ENCODE results near the gene MEA1. TPM values are rescaled to one million over a fixed set of nuclear protein-coding genes. Genes with fewer than 3 reads are reported as not detected.

Gene MEA1
- total and polyA plus RNA-seq, 2 of the 4 experiments (the other 2 are of a cell fraction): 116 to 126 TPM

DNA sequence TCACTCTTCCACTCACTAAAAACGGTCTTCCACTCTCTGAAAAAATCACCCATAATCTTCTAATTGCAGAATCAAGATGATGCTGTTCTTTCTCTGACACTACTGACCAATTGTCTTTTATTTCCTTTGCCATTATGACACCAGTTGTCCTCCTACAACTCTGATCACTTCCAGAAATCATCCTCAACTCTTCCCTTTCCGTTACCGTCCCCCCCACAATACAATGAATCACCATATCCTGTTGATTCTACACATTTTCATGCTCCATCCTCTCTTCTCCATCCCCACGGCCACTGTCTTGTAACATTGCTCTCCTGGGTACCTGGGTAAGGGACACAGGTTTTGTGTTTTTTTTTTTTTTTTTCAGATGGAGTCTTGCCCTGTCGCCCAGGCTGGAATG lies 31.9 kb downstream of the MEA1 start:
- in situ Hi-C loops (cut with MboI; ENCODE audit: low sequenced_read_pairs): no loop called here
- CTCF ChIA-PET: no interaction called here
- Histone ChIP-seq H3K79me1 (ENCODE audit: low read depth in 1 of 2, low read length in 2 of 2) (peaks cover 18 to 50% of the 10 kb centered on the region in 2 experiments), H2AK5ac (ENCODE audit: low read depth, low read length) (peak overlapping the region; percentile 10; the same call in 1 of the 2 replicates), H3K4me3 (ENCODE audit: insufficient read depth, low read depth, low read length) (no peak overlapping the region), H2BK15ac (ENCODE audit: low read depth, low read length) (no peak overlapping the region), H2BK20ac (ENCODE audit: low read depth, low read length) (peak overlapping the region; percentile 42; the same call in 1 of the 2 replicates), H3K27me3 (ENCODE audit: control insufficient read depth, insufficient read depth, low read length) (no peaks in the 10 kb centered on the region), H2BK120ac (ENCODE audit: low read depth, low read length) (peak overlapping the region; percentile 52; the same call in 1 of the 2 replicates), H2AFZ (replicated peaks; ENCODE audit: low read length, poor library complexity) (no peak overlapping the region), H2BK5ac (ENCODE audit: low read depth, low read length, poor library complexity, severe bottlenecking) (no peak overlapping the region), H3K18ac (ENCODE audit: low read depth, low read length) (no peak overlapping the region), H4K91ac (ENCODE audit: insufficient read depth, low read depth, low read length) (0 out of 2 replicates have a peak overlapping the region, but pooled peaks have one; percentile 6), H3K27ac (ENCODE audit: insufficient read depth, low read length) (no peak overlapping the region), H3K4ac (ENCODE audit: low read depth, low read length) (peak overlapping the region; percentile 30; the same call in 1 of the 2 replicates), H3K36me3 (ENCODE audit: control insufficient read depth, insufficient read depth, low read length) (0 out of 2 replicates have a peak, but pooled peaks cover 2% of the 10 kb centered on the region), H3K9ac (ENCODE audit: low read depth, low read length) (no peak overlapping the region), H3K14ac (replicated peaks; ENCODE audit: low read depth, low read length) (no peak overlapping the region), H3K56ac (ENCODE audit: extremely low read depth, insufficient read depth, low read length) (no peak overlapping the region), H3K9me1 (ENCODE audit: insufficient read depth, low read length) (peaks cover 17% of the 10 kb centered on the region), H4K5ac (ENCODE audit: low read depth, low read length) (no peak overlapping the region), H3K4me1 (ENCODE audit: control insufficient read depth, insufficient read depth, low read length) (peaks cover 8% of the 10 kb centered on the region), H3K23ac (ENCODE audit: low read depth, low read length) (peak overlapping the region; percentile 64; the same call in 1 of the 2 replicates), H3K9me3 (ENCODE audit: control insufficient read depth, insufficient read depth, low read length) (no peaks in the 10 kb centered on the region), H3K4me2 (ENCODE audit: low read depth, low read length) (no peak overlapping the region), H2AK9ac (replicated peaks; ENCODE audit: low read depth, low read length, poor library complexity) (no peak overlapping the region), H4K20me1 (ENCODE audit: insufficient read depth, low read length) (peaks cover 23% of the 10 kb centered on the region), H4K8ac (ENCODE audit: low read depth in 2 of 2, low read length in 2 of 2) (peak overlapping the region in 1 of 2 experiments; percentile 30; a peak in 1 of 4 replicates)
- no TSS peak for BruUV-seq (replicated peaks)
- dilution Hi-C loops (cut with HindIII; ENCODE audit: low sequenced_read_pairs, unreplicated experiment): no loop called here
- TF ChIP-seq, protein P1, sequence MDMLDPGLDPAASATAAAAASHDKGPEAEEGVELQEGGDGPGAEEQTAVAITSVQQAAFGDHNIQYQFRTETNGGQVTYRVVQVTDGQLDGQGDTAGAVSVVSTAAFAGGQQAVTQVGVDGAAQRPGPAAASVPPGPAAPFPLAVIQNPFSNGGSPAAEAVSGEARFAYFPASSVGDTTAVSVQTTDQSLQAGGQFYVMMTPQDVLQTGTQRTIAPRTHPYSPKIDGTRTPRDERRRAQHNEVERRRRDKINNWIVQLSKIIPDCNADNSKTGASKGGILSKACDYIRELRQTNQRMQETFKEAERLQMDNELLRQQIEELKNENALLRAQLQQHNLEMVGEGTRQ (IDR thresholded peaks at IDR 0.05; ENCODE audit: low read depth, low read length): no peak
- no peak for TF ChIP-seq MAFK (IDR thresholded peaks at IDR 0.05; ENCODE audit: low read depth, low read length)
- TF ChIP-seq BHLHE40 (IDR thresholded peaks at IDR 0.05; ENCODE audit: low read depth, low read length): no peak
- TF ChIP-seq RCOR1 (IDR thresholded peaks at IDR 0.05; ENCODE audit: insufficient replicate concordance, low read length): no peak
- TF ChIP-seq CHD1 (IDR thresholded peaks at IDR 0.05; ENCODE audit: low read depth, low read length): no peak
- TF ChIP-seq MAZ (IDR thresholded peaks at IDR 0.05; ENCODE audit: borderline replicate concordance, low read depth, low read length): no peak
- TF ChIP-seq RAD21 (IDR thresholded peaks at IDR 0.05; ENCODE audit: low read length): no peak
- no peak for TF ChIP-seq CEBPB (IDR thresholded peaks at IDR 0.05; ENCODE audit: low read depth, low read length)
- DNase-seq (no peak), ATAC-seq (ENCODE audit: low read depth) (no peak)
- 65 to 100% methylated on average over 2 to 3 of the region's 5 CpGs for WGBS, 2 experiments (ENCODE audit: extremely low coverage in 2 of 2, insufficient read length in 1 of 2)
- POLR2A ChIA-PET (ENCODE audit: unreplicated experiment): no interaction called here
- intact Hi-C loops (cut with micrococcal nuclease): no loop called here

All from IMR-90 (cell line).